ENCODE data around the gene PCDH9.

The PCDH9 gene

DNA sequence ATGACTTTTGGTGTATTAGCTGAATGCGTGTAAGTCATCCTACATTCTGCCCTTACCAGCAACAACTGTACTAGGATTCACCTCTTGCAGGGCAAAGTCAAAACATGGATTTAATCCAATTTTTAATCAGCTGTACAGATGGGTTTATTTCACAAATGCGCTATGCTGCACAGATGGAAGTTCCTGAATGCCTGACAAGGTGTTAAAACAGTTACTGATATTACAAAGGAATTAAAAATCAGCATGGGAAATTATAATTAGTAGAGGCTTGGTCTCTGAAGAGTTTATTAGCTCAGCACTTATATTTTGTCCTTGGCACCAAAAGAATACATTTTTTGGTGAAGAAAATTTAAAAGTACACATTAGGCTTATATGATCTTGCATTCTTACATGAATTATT, 448.9 kb downstream of the PCDH9 start:
- Histone ChIP-seq H3K4me3 (ENCODE audit: low read length, poor library complexity, severe bottlenecking) (no peak overlapping the region), H3F3A (ENCODE audit: low read depth) (no peaks in the 10 kb centered on the region), H3K27me3 (ENCODE audit: insufficient read depth, low read length, poor library complexity, severe bottlenecking) (no peaks in the 10 kb centered on the region), H3K79me2 (ENCODE audit: insufficient read depth, low read length) (no peaks in the 10 kb centered on the region), H3K9ac (ENCODE audit: low read depth, low read length, poor library complexity, severe bottlenecking) (no peak overlapping the region), H3K36me3 (ENCODE audit: insufficient read depth, low read length) (no peaks in the 10 kb centered on the region), H3K9me3 (ENCODE audit: insufficient read depth, low read depth, low read length) (no peaks in the 10 kb centered on the region), H3K4me1 (ENCODE audit: insufficient read depth, low read length, poor library complexity, severe bottlenecking) (no peaks in the 10 kb centered on the region), H3K4me2 (ENCODE audit: low read depth, low read length, poor library complexity, severe bottlenecking) (no peak overlapping the region), H4K20me1 (ENCODE audit: insufficient read depth, low read length, poor library complexity, severe bottlenecking) (no peaks in the 10 kb centered on the region), H2AFZ (ENCODE audit: low read length) (no peak overlapping the region), H3K9me2 (replicated peaks; ENCODE audit: low read depth, low read length) (no peaks in the 10 kb centered on the region)
- no peak for TF ChIP-seq EZH2phosphoT487 (IDR thresholded peaks at IDR 0.05; ENCODE audit: borderline replicate concordance)
- TF ChIP-seq, protein P1, sequence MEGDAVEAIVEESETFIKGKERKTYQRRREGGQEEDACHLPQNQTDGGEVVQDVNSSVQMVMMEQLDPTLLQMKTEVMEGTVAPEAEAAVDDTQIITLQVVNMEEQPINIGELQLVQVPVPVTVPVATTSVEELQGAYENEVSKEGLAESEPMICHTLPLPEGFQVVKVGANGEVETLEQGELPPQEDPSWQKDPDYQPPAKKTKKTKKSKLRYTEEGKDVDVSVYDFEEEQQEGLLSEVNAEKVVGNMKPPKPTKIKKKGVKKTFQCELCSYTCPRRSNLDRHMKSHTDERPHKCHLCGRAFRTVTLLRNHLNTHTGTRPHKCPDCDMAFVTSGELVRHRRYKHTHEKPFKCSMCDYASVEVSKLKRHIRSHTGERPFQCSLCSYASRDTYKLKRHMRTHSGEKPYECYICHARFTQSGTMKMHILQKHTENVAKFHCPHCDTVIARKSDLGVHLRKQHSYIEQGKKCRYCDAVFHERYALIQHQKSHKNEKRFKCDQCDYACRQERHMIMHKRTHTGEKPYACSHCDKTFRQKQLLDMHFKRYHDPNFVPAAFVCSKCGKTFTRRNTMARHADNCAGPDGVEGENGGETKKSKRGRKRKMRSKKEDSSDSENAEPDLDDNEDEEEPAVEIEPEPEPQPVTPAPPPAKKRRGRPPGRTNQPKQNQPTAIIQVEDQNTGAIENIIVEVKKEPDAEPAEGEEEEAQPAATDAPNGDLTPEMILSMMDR (conservative IDR thresholded peaks at IDR 0.05; ENCODE audit: low read length), result no peak

DNA sequence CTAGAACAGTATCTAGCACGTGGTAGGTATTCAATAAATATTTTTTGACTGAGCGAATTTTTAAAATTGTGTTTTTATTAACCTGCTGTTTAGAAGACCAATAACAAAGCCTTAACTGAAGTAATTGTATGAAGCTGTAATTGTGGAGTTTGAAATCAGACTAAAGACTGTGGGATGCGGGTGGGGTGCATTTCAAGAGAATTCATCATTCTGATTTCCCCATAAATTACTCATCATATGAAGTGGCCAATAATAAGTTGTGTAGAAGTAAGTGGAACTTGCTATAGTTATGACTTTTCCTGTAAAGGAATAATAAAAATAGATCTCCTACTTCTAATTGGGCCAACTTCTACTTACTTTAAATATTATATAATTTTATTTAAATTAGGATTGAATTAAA, 449.3 kb downstream of the PCDH9 start:
- Histone ChIP-seq H2AFZ (ENCODE audit: low read length) (no peak overlapping the region), H3K9me2 (replicated peaks; ENCODE audit: low read depth, low read length) (no peaks in the 10 kb centered on the region), H3K9ac (ENCODE audit: low read depth, low read length, poor library complexity, severe bottlenecking) (no peak overlapping the region), H3K4me3 (ENCODE audit: low read length, poor library complexity, severe bottlenecking) (no peak overlapping the region), H3F3A (ENCODE audit: low read depth) (no peaks in the 10 kb centered on the region), H3K27me3 (ENCODE audit: insufficient read depth, low read length, poor library complexity, severe bottlenecking) (no peaks in the 10 kb centered on the region), H4K20me1 (ENCODE audit: insufficient read depth, low read length, poor library complexity, severe bottlenecking) (no peaks in the 10 kb centered on the region), H3K36me3 (ENCODE audit: insufficient read depth, low read length) (no peaks in the 10 kb centered on the region), H3K4me2 (ENCODE audit: low read depth, low read length, poor library complexity, severe bottlenecking) (no peak overlapping the region), H3K79me2 (ENCODE audit: insufficient read depth, low read length) (no peaks in the 10 kb centered on the region), H3K9me3 (ENCODE audit: insufficient read depth, low read depth, low read length) (no peaks in the 10 kb centered on the region), H3K4me1 (ENCODE audit: insufficient read depth, low read length, poor library complexity, severe bottlenecking) (no peaks in the 10 kb centered on the region)
- TF ChIP-seq EZH2phosphoT487 (IDR thresholded peaks at IDR 0.05; ENCODE audit: borderline replicate concordance), result no peak
- TF ChIP-seq, protein P1 (conservative IDR thresholded peaks at IDR 0.05; ENCODE audit: low read length), result no peak

DNA sequence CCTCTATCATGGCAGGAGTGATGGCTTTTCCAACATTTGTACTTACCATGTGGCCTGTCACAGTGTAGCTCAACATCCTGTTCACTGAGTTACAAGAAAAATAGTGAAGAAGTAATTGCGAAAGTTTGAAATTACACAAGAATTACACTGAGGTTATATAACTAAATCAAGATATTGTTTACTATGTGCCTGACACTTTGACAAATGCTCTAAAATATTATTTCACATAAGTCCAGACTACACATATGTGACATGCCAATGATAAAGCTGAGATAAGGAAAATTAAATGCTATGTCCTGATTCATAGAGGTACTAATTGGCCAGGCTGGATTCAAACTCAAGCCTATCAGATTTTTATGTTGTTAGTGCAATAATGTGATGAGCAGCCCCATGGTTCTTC, 451.7 kb downstream of the PCDH9 start:
- H4K20me1 ChIP-seq (ENCODE audit: insufficient read depth, low read length, poor library complexity, severe bottlenecking), result no peaks in the 10 kb centered on the region
- H3K9me3 ChIP-seq (ENCODE audit: insufficient read depth, low read depth, low read length), result no peaks in the 10 kb centered on the region
- H3K79me2 ChIP-seq (ENCODE audit: insufficient read depth, low read length), result no peaks in the 10 kb centered on the region
- no peaks in the 10 kb centered on the region for H3K4me1 ChIP-seq (ENCODE audit: insufficient read depth, low read length, poor library complexity, severe bottlenecking)
- H3K36me3 ChIP-seq (ENCODE audit: insufficient read depth, low read length), result no peaks in the 10 kb centered on the region
- H3K9me2 ChIP-seq (replicated peaks; ENCODE audit: low read depth, low read length), result no peaks in the 10 kb centered on the region
- no peak overlapping the region for H2AFZ ChIP-seq (ENCODE audit: low read length)
- no peak overlapping the region for H3K4me2 ChIP-seq (ENCODE audit: low read depth, low read length, poor library complexity, severe bottlenecking)
- H3K27me3 ChIP-seq (ENCODE audit: insufficient read depth, low read length, poor library complexity, severe bottlenecking), result no peaks in the 10 kb centered on the region
- no peak overlapping the region for H3K4me3 ChIP-seq (ENCODE audit: low read length, poor library complexity, severe bottlenecking)
- no peaks in the 10 kb centered on the region for H3F3A ChIP-seq (ENCODE audit: low read depth)
- TF ChIP-seq, protein P1 (conservative IDR thresholded peaks at IDR 0.05; ENCODE audit: low read length), result no peak
- no peak overlapping the region for H3K9ac ChIP-seq (ENCODE audit: low read depth, low read length, poor library complexity, severe bottlenecking)

All from Loucy (cell line).